Memory B cell (primary cell): ENCODE data around the gene CPT1A.

Experiments
- ATAC-seq: fragments of 150-1000 bp; cut with Tn5 transposase; 2 replicates; pipeline ENCODE4 v1.10.0; 2021; ENCODE audit warnings: low read depth, mild to moderate bottlenecking, moderate library complexity
- DNase-seq, 2 donors: peaks; one replicate each; pipeline ENCODE4 v3.0.0; 2022; ENCODE audit warnings: low spot score in 2 of 2
- H3K27ac Mint-ChIP-seq: one replicate; pipeline ENCODE4 v1.8.0; 2022; ENCODE audit warnings: mild to moderate bottlenecking, moderate library complexity, mixed read lengths
- H3K27me3 Mint-ChIP-seq: one replicate; pipeline ENCODE4 v1.8.0; 2022; ENCODE audit warnings: mixed read lengths
- H3K36me3 Mint-ChIP-seq: one replicate; pipeline ENCODE4 v1.8.0; 2022; ENCODE audit warnings: mild to moderate bottlenecking, mixed read lengths
- H3K4me1 Mint-ChIP-seq: one replicate; pipeline ENCODE4 v1.8.0; 2022; ENCODE audit warnings: mixed read lengths
- H3K4me3 Mint-ChIP-seq: one replicate; pipeline ENCODE4 v1.8.0; 2022; ENCODE audit warnings: mild to moderate bottlenecking, moderate library complexity, mixed read lengths
- H3K9me3 Mint-ChIP-seq: one replicate; pipeline ENCODE4 v1.8.0; 2022; ENCODE audit warnings: mixed read lengths

The CPT1A gene

GRCh38 chr11:68780829-68781228, 60.9 kb downstream of the CPT1A start:
- no peak for ATAC-seq
- Mint-ChIP-seq H3K4me3 (no peak overlapping the region), H3K27ac (no peak overlapping the region), H3K4me1 (no peaks in the 10 kb centered on the region), H3K27me3 (no peaks in the 10 kb centered on the region), H3K9me3 (no peaks in the 10 kb centered on the region), H3K36me3 (peaks cover 27% of the 10 kb centered on the region)
- no peak for DNase-seq

GRCh38 chr11:68778205-68778604, 63.5 kb downstream of the CPT1A start:
- no peaks in the 10 kb centered on the region for H3K27me3 Mint-ChIP-seq
- ATAC-seq, result no peak
- H3K4me1 Mint-ChIP-seq, result no peaks in the 10 kb centered on the region
- no peak for DNase-seq
- H3K9me3 Mint-ChIP-seq, result no peaks in the 10 kb centered on the region
- peaks cover 32% of the 10 kb centered on the region for H3K36me3 Mint-ChIP-seq
- no peak overlapping the region for H3K4me3 Mint-ChIP-seq
- H3K27ac Mint-ChIP-seq, result no peak overlapping the region

GRCh38 chr11:68776442-68777235, 65.1 kb downstream of the CPT1A start:
- no peak overlapping the region for H3K27ac Mint-ChIP-seq
- H3K36me3 Mint-ChIP-seq, result peaks cover 34% of the 10 kb centered on the region
- H3K9me3 Mint-ChIP-seq, result no peaks in the 10 kb centered on the region
- H3K4me3 Mint-ChIP-seq, result no peak overlapping the region
- ATAC-seq, result no peak
- DNase-seq, result no peak
- no peaks in the 10 kb centered on the region for H3K27me3 Mint-ChIP-seq
- H3K4me1 Mint-ChIP-seq, result no peaks in the 10 kb centered on the region

GRCh38 chr11:68775951-68776388, 65.7 kb downstream of the CPT1A start:
- Mint-ChIP-seq H3K27me3 (no peaks in the 10 kb centered on the region), H3K36me3 (peaks cover 34% of the 10 kb centered on the region), H3K4me1 (no peaks in the 10 kb centered on the region), H3K4me3 (no peak overlapping the region), H3K9me3 (no peaks in the 10 kb centered on the region), H3K27ac (no peak overlapping the region)
- ATAC-seq (no peak), DNase-seq (no peak)

GRCh38 chr11:68774194-68774585, 67.5 kb downstream of the CPT1A start:
- Mint-ChIP-seq H3K4me3 (no peak overlapping the region), H3K27me3 (no peaks in the 10 kb centered on the region), H3K4me1 (no peaks in the 10 kb centered on the region), H3K36me3 (peaks cover 37% of the 10 kb centered on the region), H3K27ac (no peak overlapping the region), H3K9me3 (no peaks in the 10 kb centered on the region)
- no peak for ATAC-seq
- DNase-seq, result no peak

GRCh38 chr11:68773521-68774193, 68.1 kb downstream of the CPT1A start:
- Mint-ChIP-seq H3K9me3 (no peaks in the 10 kb centered on the region), H3K27me3 (no peaks in the 10 kb centered on the region), H3K27ac (no peak overlapping the region), H3K36me3 (peaks cover 37% of the 10 kb centered on the region), H3K4me1 (no peaks in the 10 kb centered on the region), H3K4me3 (no peak overlapping the region)
- no peak for DNase-seq
- no peak for ATAC-seq

- no peaks in the 10 kb centered on the region for H3K9me3 Mint-ChIP-seq
- ATAC-seq (no peak), DNase-seq (no peak)
- no peak overlapping the region for H3K4me3 Mint-ChIP-seq
- no peak overlapping the region for H3K27ac Mint-ChIP-seq
- peaks cover 36% of the 10 kb centered on the region for H3K36me3 Mint-ChIP-seq
- H3K27me3 Mint-ChIP-seq, result no peaks in the 10 kb centered on the region
- H3K4me1 Mint-ChIP-seq, result no peaks in the 10 kb centered on the region
These were observed 68.8 kb downstream of the CPT1A start for GRCh38 chr11:68772936-68773335.

- H3K4me1 Mint-ChIP-seq, result no peaks in the 10 kb centered on the region
These were observed 70.9 kb downstream of the CPT1A start for GRCh38 chr11:68770781-68771180.

GRCh38 chr11:68767672-68768071, 74.0 kb downstream of the CPT1A start:
- no peak for DNase-seq
- ATAC-seq, result no peak
- Mint-ChIP-seq H3K36me3 (peaks cover 29% of the 10 kb centered on the region), H3K27ac (no peak overlapping the region), H3K4me1 (no peaks in the 10 kb centered on the region), H3K9me3 (no peaks in the 10 kb centered on the region), H3K27me3 (no peaks in the 10 kb centered on the region), H3K4me3 (no peak overlapping the region)

More at GRCh38 chr11:68770781-68771180, 70.9 kb downstream of the CPT1A start:
- Mint-ChIP-seq H3K36me3 (peaks cover 32% of the 10 kb centered on the region), H3K27ac (no peak overlapping the region), H3K27me3 (no peaks in the 10 kb centered on the region), H3K4me3 (no peak overlapping the region), H3K9me3 (no peaks in the 10 kb centered on the region)
- no peak for ATAC-seq
- no peak for DNase-seq

- peaks cover 34% of the 10 kb centered on the region for H3K36me3 Mint-ChIP-seq
- H3K27me3 Mint-ChIP-seq, result no peaks in the 10 kb centered on the region
These were observed 74.9 kb downstream of the CPT1A start for GRCh38 chr11:68766786-68767185.

GRCh38 chr11:68764746-68765145, 77.0 kb downstream of the CPT1A start:
- no peak for DNase-seq
- no peaks in the 10 kb centered on the region for H3K4me1 Mint-ChIP-seq
- H3K4me3 Mint-ChIP-seq, result no peak overlapping the region
- H3K27me3 Mint-ChIP-seq, result no peaks in the 10 kb centered on the region
- peaks cover 25% of the 10 kb centered on the region for H3K36me3 Mint-ChIP-seq
- no peak for ATAC-seq
- no peaks in the 10 kb centered on the region for H3K9me3 Mint-ChIP-seq
- no peak overlapping the region for H3K27ac Mint-ChIP-seq

More at GRCh38 chr11:68766786-68767185, 74.9 kb downstream of the CPT1A start:
- ATAC-seq (no peak), DNase-seq (no peak)
- H3K9me3 Mint-ChIP-seq, result no peaks in the 10 kb centered on the region
- no peak overlapping the region for H3K27ac Mint-ChIP-seq
- no peak overlapping the region for H3K4me3 Mint-ChIP-seq
- no peaks in the 10 kb centered on the region for H3K4me1 Mint-ChIP-seq

- ATAC-seq (no peak), DNase-seq (no peak)
- no peaks in the 10 kb centered on the region for H3K9me3 Mint-ChIP-seq
- peaks cover 23% of the 10 kb centered on the region for H3K36me3 Mint-ChIP-seq
- H3K27me3 Mint-ChIP-seq, result no peaks in the 10 kb centered on the region
- H3K4me1 Mint-ChIP-seq, result no peaks in the 10 kb centered on the region
- H3K4me3 Mint-ChIP-seq, result no peak overlapping the region
- H3K27ac Mint-ChIP-seq, result no peak overlapping the region
These were observed 77.6 kb downstream of the CPT1A start for GRCh38 chr11:68763926-68764657.

GRCh38 chr11:68763181-68763721, 78.5 kb downstream of the CPT1A start:
- Mint-ChIP-seq H3K27ac (no peak overlapping the region), H3K36me3 (peaks cover 19% of the 10 kb centered on the region), H3K4me1 (no peaks in the 10 kb centered on the region), H3K4me3 (no peak overlapping the region), H3K9me3 (no peaks in the 10 kb centered on the region), H3K27me3 (no peaks in the 10 kb centered on the region)
- DNase-seq (no peak), ATAC-seq (no peak)

GRCh38 chr11:68762481-68762880, 79.2 kb downstream of the CPT1A start:
- no peaks in the 10 kb centered on the region for H3K27me3 Mint-ChIP-seq
- no peaks in the 10 kb centered on the region for H3K9me3 Mint-ChIP-seq
- H3K4me1 Mint-ChIP-seq, result no peaks in the 10 kb centered on the region
- H3K36me3 Mint-ChIP-seq, result peaks cover 20% of the 10 kb centered on the region
- DNase-seq, result no peak
- no peak overlapping the region for H3K4me3 Mint-ChIP-seq
- H3K27ac Mint-ChIP-seq, result no peak overlapping the region
- no peak for ATAC-seq
